ENCODE results near the gene SELENOW.
"Not testable (repeated sequence)": the region's sequence is repeated elsewhere in the genome, so short reads cannot be mapped to it uniquely, and the experiment has no call there.

The SELENOW gene

DNA sequence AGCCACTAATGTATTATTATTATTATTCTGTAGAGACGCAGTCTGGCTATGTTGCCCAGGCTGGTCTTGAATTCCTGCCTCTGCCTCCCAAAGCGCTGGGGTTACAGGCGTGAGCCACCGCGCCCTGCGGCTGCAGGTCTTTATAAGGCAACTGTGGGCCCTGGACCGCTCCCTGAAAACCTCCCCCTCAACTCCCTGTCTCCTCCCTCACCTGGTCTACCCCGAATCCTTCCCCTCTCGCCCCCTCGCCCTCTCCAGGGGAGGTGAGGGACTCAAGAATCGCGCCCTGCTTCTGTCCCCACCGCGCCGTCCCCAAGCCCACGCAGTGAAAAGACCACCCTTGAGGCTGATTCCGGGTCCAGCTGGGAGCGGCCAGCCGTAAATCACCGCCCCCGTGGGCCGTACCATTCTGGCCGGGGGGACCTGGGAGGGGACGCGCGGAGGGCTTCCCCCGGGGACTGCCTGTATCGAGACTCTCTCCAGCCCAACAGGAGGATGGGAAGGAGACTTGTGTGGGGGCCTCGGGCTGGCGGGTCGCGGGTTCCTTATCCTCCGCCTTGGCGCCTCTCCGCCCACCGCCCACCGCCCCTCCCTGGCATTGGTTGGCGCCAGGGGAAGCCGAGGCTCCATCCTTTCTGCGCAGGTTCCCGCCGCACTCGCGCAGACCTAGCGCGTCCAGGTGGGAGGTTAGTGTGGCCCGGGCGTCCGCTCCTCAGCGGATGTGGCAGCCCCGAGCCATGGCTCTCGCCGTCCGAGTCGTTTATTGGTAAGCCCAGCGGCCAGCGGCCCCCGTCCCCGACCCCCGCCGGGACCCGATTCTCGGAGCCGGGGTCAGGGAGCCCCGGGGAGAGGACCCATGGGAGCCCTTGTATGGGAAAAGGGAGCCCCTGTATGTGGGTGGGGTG lies at the start of gene SELENOW:
Gene SELENOW, plus strand, starts transcription at position 655 of the 905 bp plus-strand sequence. Its CDS starts 83 bp downstream, at position 738.
- DNase-seq = peak; percentile 91

DNA sequence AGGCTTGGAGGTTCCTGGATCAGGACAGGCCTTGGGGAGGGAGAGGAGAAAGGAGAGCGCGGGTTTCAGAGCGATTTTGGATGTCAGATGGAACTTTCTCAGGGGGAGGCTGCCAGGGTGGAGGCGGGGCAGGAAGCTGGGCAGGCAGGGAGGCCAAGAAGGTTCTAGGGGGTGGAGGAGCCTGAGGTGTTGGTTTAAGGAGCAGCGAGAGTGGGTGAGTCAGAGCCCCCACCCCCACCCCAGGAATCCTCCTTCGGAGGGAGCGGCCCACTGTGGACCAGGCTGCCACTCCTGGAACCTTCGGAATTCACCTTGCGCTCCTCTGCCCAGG lies 49.1 kb upstream of the SELENOW start:
- DNase-seq = no peak

DNA sequence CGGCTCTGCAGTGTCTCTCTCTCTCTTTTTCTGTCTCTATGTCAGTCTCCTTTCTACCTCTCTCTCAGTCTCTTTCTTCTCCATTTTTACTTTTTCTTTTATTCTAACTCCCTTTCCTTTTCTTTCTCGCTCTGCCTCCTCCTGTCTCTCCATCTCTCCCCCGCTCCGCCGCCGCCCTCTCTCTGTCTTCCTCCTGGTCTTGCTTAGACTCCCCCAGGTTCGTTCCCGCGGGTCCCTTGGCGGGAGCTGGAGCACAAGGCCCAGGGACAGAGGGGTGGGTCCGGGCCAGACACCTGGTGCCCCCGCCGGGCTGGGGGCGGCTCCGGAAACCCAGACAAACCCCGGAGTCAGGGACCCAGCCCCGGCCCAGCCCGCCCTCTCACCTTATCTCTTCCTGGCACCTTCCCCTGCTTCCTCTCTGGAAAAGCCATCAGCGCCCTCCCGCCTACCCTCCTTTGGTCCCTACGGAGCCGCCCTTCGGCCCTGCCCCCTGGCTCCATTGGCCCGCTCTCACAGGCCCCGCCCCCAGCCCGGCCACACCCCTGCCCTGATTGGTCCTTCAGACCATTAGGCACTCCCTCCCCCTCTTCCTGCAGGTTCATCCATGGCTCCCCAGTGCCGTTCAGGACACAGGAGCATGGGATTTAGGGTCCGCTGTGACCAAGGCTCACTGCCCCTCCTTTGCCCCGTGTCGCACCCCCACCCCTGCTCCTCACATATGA lies 48.5 kb upstream of the SELENOW start:
- DNase-seq = no peak

DNA sequence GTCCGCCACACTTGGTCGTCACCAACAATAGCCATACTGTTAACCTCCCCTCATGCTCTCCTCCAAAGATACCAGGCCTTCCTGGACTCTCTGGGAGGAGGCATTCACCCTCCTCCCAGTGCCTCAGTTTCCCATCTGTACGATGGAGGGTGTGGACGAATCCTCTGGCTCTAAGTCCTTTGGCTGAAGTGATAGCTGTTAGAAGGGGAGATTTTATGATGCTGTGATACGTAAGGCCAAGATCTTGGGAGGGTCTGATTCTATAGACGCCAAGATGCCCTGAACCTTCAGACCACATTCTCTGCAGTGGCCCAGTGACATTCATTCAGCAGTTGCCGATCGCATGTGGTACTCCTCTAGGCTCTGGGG lies 48.0 kb upstream of the SELENOW start:
- DNase-seq = no peak

DNA sequence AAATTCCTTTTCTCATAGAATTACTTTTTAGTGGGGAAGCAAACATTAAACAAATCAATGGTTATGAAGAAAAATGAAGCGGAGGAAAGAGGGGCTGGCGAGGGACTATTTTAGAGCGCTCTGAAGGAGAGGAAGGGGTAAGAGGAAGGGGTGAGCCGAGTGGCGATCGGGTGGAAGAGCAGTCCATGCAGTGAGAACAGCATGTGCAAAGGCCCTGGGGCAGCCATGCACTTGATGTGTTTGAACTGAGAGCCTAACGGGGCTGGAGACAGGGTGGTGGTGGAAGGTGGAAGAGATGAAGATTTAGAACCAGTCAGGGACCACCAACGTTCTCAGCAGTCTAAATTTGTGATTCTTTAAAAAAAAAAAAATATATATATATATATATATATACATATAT lies 47.6 kb upstream of the SELENOW start:
- no peak for DNase-seq

DNA sequence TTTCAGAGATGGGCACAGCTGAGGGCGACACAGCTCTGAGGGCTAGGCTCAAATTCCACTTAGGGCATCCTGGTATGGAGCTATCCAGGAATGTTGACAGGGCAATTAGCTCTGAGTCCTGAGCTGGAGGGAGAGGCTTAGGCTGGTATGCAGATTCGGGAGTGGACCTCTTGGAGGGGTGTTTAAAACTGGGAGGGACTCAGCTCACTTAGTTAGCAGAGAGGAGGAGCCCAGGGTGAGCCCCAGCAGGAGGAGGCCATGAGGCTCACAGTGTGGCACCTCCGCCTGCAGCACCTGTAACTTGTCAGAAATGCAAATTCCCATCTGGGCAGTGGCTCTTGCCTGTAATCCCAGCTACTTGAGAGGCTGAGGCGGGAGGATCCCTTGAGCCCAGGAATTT lies 43.4 kb upstream of the SELENOW start:
- DNase-seq = no peak

DNA sequence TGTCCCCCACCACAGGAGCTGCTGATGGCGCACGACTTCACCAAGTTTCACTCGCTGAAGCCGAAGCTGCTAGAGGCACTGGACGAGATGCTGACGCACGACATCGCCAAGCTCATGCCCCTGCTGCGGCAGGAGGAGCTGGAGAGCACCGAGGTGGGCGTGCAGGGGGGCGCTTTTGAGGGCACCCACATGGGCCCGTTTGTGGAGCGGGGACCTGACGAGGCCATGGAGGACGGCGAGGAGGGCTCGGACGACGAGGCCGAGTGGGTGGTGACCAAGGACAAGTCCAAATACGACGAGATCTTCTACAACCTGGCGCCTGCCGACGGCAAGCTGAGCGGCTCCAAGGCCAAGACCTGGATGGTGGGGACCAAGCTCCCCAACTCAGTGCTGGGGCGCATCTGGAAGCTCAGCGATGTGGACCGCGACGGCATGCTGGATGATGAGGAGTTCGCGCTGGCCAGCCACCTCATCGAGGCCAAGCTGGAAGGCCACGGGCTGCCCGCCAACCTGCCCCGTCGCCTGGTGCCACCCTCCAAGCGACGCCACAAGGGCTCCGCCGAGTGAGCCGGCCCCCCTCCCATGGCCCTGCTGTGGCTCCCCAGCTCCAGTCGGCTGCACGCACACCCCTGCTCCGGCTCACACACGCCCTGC lies 37.5 kb upstream of the SELENOW start:
- no peak for DNase-seq

DNA sequence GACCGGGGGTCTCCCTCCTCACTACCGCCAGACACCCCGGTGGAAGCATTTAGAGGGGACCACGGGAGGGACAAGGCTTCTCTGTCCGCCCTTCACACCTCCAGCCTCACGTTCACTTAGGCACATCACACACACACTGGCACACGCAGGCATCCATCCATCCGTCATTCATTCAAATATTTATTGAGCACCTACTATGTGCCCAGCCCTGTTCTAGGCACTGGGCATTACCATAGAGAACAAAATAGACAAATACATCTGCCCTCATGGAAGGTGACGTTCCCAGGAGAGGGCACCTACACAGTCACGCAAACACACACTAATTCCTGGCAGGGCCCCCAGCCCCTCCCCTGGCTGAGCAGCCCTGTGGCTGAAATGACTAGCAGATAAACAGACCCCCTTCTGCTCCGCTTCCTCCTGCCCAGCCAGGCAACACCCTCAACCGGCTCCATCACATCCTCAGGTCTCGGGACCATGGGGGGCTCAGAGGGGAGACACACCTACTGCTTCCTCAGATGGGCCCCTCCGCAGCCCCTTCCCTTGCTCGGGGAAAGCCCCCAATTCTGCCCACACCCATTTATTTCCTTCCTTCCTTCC lies 36.9 kb upstream of the SELENOW start:
- DNase-seq = no peak

DNA sequence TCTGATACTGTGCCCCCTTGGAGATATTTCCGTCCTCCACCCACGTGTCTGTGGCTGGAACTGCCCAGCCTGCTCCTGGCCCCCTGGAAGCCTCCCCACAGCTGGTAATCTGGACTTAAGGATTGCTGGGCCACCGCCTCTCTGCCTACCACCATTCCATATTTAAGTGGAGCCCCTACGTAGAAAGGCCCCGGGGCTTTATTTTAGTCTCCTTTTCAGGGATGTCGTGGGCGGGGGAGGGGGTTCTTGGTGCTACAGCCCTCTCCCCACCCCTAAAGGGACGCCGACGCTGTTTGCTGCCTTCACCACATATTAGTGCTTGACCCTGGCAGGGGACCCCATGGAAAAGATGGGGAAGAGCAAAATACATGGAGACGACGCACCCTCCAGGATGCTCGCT lies 35.9 kb upstream of the SELENOW start:
- DNase-seq = no peak

DNA sequence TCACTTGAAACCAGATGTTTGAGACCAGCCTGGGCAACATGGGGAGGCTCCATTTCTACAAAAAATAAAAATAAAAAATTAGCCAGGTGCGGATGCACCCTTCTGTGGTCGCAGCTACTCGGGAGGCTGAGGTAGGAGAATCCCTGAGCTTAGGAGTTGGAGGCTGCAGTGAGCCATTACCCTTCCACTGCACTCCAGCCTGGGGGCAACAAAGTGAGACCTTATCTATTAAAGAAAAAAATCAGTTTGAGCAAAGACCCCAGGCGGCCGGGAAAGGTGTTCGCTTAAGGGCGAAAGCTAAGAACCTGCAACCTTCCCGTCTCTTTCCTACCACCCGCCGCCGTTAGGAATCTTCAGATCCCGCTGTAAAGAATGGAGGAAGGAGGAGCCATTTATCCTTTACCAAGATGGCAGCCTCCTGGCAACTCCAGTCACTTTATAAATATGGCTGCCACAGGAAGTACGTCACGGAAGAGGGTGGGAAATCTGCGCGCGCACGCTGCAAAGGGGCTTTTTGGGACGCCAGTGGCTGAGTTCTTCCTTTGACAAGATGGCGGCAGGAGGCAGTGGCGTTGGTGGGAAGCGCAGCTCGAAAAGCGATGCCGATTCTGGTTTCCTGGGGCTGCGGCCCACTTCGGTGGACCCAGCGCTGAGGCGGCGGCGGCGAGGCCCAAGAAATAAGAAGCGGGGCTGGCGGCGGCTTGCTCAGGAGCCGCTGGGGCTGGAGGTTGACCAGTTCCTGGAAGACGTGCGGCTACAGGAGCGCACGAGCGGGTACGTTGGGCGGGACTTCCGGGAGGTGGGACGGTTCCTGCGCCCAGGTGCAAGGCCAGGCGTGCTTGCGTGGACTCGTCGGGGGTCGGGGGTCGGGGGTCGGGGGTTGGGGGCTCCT lies 33.2 kb upstream of the SELENOW start, which contains the start of gene NOP53:
Gene NOP53, plus strand, starts transcription at position 537 of the 892 bp plus-strand sequence. Its CDS starts 14 bp downstream, at position 551.
- peak; percentile 94 for DNase-seq

DNA sequence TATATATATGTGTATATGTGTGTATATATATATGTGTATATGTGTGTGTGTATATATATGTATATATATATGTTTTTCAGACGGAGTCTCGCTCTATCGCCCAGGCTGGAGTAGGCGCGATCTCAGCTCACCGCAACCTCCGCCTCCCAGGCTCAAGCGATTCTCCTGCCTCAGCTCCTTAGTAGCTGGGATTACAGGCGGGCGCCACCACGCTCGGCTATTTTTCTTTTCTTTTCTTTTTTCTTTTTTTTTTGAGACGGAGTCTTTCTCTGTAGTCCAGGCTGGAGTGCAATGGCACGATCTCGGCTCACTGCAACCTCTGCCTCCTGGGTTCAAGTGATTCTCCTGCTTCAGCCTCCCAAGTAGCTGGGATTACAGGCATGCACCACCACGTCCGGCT lies 32.4 kb upstream of the SELENOW start:
- DNase-seq = not testable (repeated sequence)

DNA sequence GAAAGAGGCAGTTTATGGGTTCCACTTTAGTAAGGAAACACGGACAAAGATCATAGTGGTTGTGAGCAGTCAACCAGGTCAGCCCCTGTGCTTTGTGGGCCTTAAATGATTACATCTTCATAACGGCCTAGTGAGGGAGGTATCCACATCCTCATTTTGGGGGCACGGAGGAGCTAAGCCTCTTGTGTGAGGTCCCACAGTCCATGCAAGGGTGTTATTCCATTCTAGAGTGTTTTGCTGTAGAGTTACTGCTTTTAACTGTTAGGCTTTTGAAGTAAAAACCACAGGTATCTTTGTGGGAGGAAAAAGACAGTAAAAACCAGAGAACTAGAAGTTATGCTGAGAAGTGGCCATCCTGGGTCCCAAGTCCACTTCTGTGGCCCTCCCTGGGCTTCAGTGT lies 29.2 kb upstream of the SELENOW start:
- DNase-seq = no peak

DNA sequence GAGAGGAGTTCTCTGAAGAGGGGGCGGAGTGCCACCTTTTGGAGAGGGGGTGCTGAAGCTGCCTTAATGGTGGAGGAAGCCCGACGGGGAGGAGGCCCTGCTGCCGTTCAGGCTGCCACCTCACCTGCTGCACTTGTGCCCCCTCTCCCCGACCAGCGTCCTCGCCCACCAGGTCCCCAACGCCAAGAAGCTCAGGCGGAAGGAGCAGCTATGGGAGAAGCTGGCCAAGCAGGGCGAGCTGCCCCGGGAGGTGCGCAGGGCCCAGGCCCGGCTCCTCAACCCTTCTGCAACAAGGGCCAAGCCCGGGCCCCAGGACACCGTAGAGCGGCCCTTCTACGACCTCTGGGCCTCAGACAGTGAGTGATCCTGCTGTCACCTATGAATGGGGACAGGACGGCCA lies 27.8 kb upstream of the SELENOW start:
- no peak for DNase-seq

DNA sequence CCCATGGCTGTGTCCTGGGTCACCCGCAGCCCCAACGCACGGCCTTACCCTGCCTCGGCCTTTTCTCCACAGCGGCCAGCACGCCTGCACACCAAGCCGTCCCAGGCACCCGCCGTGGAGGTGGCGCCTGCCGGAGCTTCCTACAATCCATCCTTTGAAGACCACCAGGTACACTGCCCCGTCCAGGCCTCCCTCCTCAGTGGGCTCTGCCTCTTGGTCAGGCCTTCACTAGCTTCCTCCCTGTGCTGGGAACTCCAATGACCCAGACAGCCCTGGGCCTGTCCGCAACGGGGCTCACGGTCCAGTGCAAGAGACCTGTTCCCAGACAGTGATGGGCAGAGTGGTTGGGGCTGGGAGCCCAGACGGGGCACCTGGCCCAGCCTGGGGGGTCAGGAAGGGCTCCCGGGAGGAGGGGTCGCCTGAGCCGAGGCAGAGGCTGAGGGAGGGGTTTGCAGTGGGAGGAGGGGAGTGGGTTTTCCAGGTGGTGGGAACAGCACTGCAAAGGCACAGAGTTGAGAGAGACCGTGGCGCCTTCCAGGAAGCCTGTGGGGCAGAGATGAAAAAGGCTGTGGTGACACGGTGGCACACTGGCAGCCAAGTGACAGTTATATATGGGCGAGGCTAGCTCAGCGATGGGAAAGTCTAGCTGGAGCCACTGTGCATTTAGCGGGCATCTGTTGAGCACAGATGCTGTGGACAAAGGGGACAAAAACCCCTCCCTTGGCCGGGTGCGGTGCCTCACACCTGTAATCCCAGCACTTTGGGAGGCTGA lies 25.9 kb upstream of the SELENOW start:
- DNase-seq = no peak

DNA sequence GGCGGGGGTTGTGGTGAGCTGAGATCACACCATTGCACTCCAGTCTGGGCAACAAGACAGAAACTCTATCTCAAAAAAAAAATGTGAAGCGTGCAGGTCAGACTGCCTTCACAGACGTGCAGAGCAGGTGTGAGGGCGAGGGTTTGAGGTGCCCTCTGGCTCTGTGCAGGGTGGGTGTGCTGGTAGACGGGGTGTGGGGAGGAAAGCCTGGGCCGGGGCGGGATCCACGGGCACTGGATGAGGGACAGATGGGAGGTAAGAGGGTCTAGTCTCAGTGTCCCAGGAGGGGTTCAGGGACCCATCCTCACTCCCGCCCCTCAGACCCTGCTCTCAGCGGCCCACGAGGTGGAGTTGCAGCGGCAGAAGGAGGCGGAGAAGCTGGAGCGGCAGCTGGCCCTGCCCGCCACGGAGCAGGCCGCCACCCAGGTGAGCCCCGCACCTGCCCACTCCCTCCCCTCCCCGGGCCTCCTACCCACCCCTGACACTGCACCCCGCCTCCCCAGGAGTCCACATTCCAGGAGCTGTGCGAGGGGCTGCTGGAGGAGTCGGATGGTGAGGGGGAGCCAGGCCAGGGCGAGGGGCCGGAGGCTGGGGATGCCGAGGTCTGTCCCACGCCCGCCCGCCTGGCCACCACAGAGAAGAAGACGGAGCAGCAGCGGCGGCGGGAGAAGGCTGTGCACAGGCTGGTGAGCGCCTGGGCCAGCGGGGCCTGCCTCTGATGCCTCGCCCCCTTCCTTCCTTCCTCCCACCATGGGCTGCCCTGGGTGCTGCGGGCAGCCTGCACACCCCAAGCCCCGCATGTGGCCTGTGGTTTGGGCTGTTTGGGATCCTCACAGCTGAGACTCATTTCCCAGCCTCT lies 24.1 kb upstream of the SELENOW start:
- no peak for DNase-seq

DNA sequence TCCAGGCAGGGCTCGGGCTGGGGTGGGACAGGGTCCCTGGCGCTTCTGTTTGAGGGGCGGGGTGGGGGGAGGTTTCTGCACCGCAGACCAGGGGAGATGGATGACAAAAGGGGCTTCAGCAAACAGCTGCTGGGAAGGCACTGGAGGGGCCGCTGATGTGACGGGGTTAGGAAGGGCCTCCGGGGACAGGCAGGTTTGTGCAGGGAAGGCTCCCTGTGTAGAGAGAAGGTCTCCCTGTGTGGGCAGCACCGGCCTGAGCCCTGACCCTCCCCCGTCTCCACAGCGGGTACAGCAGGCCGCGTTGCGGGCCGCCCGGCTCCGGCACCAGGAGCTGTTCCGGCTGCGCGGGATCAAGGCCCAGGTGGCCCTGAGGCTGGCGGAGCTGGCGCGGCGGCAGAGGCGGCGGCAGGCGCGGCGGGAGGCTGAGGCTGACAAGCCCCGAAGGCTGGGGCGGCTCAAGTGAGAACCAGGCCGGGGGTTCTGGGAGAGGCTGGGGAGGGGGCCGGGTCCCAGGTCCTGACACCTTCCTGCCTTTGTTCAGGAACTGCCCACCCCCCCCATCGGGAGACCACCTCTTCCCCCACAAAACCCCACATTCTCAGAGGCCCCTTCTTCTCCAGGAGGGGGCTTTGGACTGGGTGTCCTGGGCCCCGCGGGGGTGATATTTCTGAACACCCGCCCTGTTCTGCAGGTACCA lies 23.3 kb upstream of the SELENOW start:
- no peak for DNase-seq

DNA sequence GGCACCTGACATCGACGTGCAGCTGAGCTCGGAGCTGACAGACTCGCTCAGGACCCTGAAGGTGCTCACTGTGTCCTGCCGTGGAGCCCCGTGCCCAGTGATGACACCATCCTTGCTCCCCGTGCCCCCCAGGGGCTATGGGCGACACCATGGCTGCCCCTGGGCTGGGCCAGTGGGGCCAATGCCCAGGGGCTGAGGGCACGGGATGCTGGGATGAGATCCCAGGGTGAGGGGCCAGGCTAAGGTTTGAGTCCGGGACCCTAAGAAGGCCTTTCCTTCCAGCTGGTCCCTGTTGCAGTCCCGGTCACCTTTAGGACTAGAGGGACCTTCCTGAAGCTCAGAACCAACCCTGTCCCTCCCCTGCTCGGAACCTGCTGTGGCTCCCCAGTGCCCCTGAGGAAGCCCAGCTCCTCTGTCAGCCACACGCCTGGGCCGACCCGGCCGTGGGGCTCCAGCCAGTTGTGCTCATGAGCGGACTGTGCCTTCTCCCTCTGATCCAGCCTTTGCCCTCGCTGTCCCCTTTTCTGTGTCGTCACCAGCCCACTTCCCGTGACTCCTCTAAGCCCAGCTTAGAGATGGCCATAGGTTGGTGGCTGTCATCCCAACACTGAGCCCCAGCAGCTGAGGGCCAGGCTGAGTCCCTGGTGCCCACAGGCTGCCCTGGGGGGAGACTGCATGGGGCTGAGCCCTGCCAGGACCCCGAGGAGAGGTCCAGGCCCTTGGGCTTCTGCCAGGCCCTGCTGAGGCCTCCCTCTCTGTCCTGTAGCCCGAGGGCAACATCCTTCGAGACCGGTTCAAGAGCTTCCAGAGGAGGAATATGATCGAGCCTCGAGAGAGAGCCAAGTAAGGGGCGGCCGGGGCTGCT lies 22.5 kb upstream of the SELENOW start:
- DNase-seq = no peak

DNA sequence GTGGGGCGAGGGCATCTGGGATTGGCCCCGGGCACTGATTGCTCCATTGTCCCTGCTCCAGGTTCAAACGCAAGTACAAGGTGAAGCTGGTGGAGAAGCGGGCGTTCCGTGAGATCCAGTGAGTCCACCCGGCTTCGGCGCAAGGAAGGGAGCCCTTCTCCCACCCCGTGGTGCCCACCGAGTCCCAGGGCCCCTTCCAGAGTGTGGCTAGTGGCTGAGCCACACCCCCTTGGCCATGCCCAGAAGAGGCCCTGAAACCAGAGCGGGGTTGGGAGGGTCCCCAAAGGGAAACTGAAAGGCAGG lies 21.9 kb upstream of the SELENOW start:
- no peak for DNase-seq

All from COR-L47 (cell line).